Temporal lobe (tissue), 1 donor: ENCODE data around the gene PSENEN. TPM values are rescaled to one million over a fixed set of nuclear protein-coding genes. Genes with fewer than 3 reads are reported as not detected.

Experiments
- total RNA-seq: library from RNA; depleted of rRNA; stranded (reverse); fragments of >200 nt; gene quantifications from one replicate; pipeline ENCODE4 v1.2.3, GENCODE V29; 2014

The PSENEN gene
- total RNA-seq, 1 donor from 2014 or later = 9.8 TPM

Other genes starting within 250 kb of the PSENEN start
- gene DMKN, start 232.0 kb upstream of the PSENEN start, total RNA-seq = 0.49 TPM
- not detected for gene SBSN, start 217.3 kb upstream of the PSENEN start, total RNA-seq
- gene GAPDHS, start 212.2 kb upstream of the PSENEN start, total RNA-seq = not detected
- gene TMEM147, start 200.0 kb upstream of the PSENEN start, total RNA-seq = 31.5 TPM
- 0.25 TPM for gene ATP4A, start 182.0 kb upstream of the PSENEN start, total RNA-seq
- gene PMIS2, start 159.5 kb upstream of the PSENEN start, total RNA-seq = not detected
- gene HAUS5, start 132.9 kb upstream of the PSENEN start, total RNA-seq = 3.4 TPM
- gene RBM42, start 116.6 kb upstream of the PSENEN start, total RNA-seq = 18.4 TPM
- gene ETV2, start 103.9 kb upstream of the PSENEN start, total RNA-seq = not detected
- gene COX6B1, start 97.3 kb upstream of the PSENEN start, total RNA-seq = 102 TPM
- not detected for gene UPK1A, start 79.1 kb upstream of the PSENEN start, total RNA-seq
- gene ZBTB32, start 41.1 kb upstream of the PSENEN start, total RNA-seq = not detected
- 11.6 TPM for gene KMT2B, start 27.6 kb upstream of the PSENEN start, total RNA-seq
- 0.49 TPM for gene IGFLR1, start 3.2 kb upstream of the PSENEN start, total RNA-seq
- 3.4 TPM for gene U2AF1L4, start 233 bp upstream of the PSENEN start, total RNA-seq
- gene LIN37, start 2.9 kb downstream of the PSENEN start, total RNA-seq = 5.7 TPM
- 0.25 TPM for gene HSPB6, start 11.4 kb downstream of the PSENEN start, total RNA-seq
- 1.2 TPM for gene PROSER3, start 12.5 kb downstream of the PSENEN start, total RNA-seq
- gene ARHGAP33, start 29.9 kb downstream of the PSENEN start, total RNA-seq = 138 TPM
- not detected for gene PRODH2, start 67.2 kb downstream of the PSENEN start, total RNA-seq
- 0.25 TPM for gene NPHS1, start 106.9 kb downstream of the PSENEN start, total RNA-seq
- gene KIRREL2, start 111.3 kb downstream of the PSENEN start, total RNA-seq = 0.74 TPM
- gene APLP1, start 122.9 kb downstream of the PSENEN start, total RNA-seq = 162 TPM
- gene NFKBID, start 154.9 kb downstream of the PSENEN start, total RNA-seq = 2.0 TPM
- gene HCST, start 156.9 kb downstream of the PSENEN start, total RNA-seq = not detected
- 2.5 TPM for gene TYROBP, start 162.6 kb downstream of the PSENEN start, total RNA-seq
- gene LRFN3, start 190.7 kb downstream of the PSENEN start, total RNA-seq = 8.4 TPM
- gene SDHAF1, start 249.5 kb downstream of the PSENEN start, total RNA-seq = 9.8 TPM